GDM1 (cell line): ENCODE measurements around the gene SLPI.

Experiments used
- DNase-seq: peaks from one replicate; lab custom pipeline; 2025; lab: John Stamatoyannopoulos, UW

The SLPI gene, protein sequence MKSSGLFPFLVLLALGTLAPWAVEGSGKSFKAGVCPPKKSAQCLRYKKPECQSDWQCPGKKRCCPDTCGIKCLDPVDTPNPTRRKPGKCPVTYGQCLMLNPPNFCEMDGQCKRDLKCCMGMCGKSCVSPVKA

DNA sequence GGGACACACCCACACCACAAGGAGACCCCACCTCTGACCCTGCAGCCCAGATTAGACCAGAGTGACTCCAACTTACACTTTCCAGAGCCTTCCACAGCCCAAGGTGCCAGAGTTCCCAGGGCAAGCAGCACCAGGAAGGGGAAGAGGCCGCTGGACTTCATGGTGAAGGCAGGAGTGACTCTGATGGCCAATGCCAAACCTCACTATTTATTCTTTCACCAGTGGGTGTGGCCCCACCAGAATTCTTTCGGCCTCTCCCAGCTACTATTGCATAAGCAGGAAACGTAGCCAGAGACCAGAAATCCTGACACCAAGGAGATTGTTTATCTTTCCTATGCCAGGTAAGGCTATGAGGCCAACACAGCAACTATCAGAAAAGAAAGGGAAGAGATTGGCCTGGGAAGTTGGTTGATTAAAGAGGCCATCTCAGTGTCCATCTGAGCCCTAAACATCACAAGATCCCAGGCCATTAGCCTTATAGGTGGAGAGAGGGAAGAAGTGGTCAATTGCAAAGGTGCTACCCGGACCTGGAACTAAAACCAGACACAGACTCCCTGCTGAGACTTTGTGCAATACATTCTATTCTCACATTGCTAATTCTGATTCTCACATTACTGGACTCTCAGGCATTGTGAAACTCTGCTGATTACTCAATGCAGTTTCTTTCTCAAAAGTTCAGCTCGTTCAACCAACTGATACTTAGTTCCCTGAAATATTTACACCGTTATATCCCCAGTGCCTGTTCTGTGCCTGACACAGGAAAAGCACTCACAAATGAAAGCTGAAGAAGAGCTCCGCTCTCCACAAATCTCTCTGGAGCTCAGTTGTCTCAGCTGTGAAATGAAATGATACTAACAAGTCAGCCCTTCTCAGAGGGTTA, at the start of gene SLPI:
SLPI (minus strand) TSS at position 182 of the 880 bp plus-strand sequence; CDS start at position 161, 21 bp downstream.
- DNase-seq = no peak

DNA sequence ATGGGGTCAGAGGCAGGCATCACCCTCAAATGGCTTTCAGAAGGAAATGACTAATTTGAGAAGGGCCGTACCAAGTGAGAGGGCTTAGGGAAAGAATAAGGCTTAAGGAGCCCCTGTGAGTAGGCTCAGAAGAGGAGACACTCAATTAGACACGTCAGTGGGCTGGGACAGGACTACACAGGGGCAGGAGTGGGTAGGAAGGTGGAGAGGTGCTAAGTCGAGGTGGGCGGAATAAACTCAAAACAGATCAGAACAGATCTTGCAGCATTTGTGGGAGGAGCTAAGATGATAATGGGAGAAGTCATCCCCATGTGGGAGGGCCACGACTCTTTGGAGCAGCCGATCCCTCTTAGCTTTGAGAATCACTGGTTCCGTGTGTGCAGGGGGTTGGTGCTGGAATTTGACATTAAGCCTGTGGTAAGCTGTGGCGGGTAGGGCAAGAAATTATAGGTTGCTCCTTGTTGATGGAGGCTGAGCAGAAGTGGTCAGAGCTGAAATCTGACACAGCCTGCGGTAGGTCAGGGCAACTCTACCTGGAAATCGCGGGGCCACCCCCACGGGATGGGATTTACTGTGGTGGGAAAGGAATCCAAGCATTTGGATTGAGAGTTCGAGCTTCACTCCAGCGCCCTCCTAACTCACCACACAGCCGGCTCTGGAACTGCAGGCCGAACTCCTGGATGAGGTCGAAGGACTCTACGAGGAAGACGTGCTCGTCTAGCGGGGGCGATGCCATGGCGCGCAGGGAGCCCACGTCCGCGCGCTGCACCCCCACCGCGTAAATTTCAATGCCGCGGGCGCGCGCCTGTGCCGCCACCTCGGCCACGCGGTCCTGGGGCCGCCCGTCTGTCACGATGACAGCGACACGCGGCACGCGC, 49.5 kb upstream of the SLPI start:
- DNase-seq = no peak

DNA sequence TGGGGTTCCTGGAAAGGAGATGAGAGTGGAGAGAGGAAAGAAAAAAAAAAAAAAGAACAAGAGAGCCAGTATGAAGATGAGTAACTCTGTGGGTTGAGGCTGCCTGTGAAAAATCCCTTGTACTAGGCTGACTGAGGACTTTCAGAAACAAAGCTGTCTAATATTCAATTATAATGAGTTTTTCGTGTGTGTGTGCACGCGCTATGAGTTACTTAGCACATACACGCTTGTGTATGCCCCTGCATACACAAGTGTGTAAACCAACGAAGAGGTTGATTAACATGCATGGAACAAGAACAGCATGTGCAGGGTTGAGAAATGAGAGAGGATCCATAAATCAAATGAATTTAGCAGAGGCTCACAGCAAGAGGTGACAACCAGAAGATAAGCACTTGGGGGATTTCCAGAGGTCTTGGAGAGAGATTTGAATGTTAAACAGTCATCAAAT, 47.5 kb upstream of the SLPI start:
- no peak for DNase-seq

DNA sequence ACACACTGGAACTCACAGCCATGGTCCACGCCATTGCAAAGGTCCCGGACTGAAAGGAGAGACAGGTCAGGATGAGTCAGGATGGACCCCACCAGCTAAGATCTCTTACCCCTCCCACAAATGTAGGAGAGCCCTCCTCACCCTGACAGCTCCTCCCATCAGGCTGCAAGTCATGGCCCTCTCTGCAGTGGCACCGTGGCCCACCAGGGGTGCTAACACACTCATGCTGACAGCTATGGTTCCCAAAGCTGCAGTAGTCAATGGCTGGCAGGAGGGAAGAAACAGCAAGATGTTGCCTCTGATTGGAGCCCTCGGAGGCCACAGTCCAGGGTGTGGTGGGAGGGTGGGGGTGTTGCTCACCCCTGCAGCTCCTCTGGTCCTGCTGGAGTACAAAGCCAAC, 46.6 kb upstream of the SLPI start:
- DNase-seq = no peak

DNA sequence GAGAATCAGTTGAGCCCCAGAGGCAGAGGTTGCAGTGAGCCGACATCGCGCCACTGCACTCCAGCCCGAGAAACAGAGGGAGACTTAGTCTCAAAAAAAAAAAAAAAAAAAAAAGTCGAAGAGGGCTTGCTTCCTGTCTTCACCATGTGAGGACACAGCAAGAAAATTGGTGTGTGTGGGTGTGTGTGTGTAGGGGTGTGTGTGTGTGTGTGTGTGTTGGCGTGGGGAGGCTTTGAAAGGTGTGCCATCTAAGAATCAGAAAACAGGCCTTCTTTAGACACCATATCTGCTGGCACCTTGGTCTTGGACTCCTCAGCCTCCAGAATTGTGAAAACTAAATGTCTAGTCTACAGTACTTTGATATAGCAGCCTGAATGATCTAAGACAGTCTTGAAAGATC, 45.4 kb upstream of the SLPI start:
- DNase-seq = no peak

DNA sequence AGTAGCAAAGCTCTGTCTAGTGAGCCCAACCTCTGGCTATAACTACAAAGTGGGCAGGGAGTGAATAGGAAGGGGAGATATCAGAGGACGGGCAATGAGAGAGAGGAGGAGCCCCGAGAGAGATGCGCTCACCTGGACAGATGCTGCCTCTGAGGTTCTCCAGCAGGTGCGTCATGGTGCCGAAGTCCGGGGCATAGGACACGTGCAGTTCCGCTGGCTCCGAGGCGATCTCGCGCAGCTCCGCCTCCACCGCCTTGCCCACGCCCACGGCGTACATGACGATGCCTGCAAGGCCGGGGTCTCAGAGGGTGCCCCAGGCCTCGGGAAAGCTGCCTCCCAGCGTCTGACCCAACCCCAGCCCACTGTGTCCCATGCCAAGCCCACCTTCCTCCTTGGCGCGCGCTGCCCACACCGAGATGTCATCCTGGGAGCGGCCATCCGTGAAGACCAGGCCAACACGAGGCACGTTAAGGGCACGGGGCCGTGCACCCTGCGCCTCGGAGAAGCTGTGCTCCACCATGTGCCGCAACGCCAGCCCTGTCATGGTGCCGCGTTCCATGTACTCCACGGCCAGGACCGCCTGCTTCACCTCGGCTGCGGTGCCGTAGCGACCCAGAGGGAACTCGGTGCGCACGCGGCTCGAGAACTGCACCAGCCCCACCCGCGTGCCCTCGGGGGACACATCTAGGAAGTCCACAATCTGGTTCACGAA, 43.6 kb upstream of the SLPI start:
- DNase-seq = no peak

DNA sequence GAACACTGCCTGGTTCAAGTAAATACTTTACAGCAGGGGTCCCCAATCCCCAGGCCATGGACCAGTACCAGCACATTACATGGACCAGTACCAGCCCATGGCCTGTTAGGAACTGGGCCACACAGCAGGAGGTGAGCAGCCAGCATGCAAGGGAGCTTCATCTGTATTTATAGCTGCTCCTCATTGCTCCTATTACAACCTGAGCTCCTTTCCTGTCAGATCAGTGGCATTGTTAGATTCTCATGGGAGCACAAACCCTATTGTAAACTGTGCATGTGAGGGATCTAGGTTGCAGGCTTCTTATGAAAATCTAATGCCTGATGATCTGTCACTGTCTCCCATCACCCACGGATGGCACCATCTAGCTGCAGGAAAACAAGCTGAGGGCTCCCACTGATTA, 40.3 kb upstream of the SLPI start:
- DNase-seq = no peak

DNA sequence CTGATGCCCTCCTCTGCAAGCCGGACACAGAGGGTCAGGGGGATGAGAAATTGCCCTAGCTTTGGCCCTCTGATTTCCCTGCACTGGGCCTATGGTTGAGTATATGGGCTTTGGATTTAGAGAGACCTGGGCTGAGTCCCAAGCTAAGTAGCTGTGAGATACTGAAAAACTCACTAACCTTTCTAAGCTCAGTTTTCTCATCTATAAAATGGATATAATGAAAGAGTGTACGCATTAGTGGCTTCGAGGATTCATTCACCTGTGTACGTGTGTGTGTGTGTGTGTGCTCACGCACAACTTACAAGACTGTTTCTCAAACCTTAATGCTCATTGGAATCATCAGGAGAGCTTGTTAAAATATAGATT, 39.6 kb upstream of the SLPI start:
- DNase-seq = no peak

DNA sequence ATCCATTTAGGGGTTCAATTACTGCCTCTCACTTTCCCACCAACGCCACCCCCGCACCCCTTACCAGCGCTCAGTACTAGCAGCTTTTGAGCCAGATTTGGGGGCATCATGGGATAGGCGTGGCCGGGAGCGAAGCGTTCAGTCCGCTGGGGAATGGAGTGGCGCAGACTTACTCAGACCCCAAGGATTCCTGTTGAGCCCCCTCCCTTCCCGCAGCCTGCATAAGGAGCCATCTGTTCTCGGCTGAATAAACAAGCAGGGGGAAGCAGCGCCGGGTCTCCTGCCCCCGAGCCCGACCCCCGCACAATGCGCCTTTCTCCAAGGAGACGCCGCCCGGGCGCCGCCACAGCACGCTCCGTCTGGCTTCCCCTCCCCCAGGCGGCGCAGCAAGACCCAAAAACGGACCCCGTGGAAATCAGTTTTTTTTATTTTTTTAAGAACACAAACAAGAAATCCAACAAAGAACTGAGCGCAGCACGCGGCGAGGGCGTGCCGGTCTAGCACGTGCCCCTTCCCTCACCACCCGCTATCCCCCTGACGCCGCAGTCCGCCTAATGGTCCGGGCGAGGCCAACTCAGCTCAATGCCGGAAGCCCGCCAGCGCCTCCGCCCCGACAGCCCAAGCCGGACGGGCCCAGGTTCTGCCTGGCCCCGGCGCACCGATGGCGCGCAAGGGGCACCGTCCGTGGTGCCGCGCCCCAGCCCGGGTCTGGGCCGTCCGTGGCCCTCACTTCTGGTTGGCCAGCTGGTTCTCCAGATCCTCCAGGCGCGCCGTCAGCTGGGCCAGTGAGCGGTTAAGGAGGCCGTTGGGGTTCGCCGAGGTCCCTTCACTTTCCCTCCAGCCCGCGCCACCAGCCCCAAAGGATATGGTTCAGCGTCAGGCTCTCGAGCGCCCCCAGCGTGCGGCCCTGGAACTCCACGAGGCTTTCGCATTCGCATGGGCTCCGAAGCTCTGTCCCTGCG, 39.0 kb upstream of the SLPI start:
- DNase-seq = peak; percentile 25

DNA sequence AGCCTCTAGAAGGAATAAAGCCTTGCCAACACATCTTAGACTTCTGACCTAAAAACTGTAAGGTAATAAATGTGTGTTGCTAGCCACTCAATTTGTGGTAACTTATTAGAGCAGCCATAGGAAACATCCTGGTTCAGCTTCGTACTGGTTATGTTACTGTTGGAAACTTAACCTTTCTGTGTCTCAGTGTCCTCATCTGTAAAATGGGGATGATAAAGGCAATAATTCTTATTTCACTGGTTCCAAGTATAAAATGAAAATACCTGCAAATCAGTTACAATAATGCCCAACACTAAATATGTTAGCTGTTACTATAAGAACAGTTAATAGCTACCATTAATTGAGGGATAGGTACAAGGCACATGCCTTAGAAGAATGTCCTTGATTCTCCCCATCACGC, 38.0 kb upstream of the SLPI start:
- no peak for DNase-seq

DNA sequence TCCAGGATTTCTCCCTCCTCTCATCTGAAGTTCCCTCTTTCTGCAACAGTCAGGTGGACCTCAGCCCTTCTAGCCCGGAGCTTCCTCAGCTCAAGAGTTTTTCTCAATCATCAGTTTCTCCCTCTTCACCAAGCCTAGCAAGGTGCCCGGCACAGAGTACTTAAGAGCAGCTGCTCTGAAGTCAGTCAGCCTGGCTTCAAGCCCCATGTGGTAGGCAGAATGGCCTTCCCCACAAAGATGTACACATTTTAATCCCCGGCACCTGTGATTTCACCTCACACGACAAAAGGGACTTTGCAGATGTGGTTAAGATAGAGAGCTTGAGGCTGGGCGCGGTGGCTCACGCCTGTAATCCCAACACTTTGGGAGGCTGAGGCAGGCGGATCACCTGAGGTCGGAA, 37.2 kb upstream of the SLPI start:
- DNase-seq = no peak

DNA sequence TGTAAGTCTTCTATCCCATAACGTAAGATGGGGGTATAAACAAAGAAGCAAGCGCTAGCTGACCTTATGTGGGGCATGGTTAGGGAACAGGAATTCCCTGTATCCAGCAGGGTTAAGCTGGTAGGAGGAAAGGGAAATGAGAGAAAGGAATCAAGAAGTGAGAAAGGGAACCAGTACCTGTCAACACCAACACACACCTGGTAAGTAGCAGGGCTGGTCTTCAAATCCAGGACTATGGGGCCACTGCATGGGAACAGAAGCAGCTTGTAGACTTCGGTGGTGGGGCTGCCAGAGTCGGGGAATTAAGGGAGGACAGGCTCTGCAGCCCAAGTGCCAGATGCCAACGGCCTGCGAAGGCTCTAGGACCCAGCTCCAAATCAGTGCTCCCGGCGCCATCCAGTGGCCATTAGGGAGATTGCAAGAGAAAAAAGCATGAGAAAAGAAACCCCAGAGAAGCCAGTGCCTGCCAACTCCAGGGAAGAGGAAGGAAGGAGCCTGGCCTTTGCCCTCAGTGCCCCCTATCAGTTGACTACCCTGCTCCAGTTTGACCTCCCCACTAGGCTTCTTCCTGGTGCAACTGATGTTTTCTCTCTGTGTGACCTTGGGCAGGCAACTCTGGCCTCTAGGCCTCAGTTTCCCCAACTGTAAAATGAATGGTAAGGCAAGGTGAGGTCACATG, 36.5 kb upstream of the SLPI start:
- DNase-seq = peak; percentile 62

DNA sequence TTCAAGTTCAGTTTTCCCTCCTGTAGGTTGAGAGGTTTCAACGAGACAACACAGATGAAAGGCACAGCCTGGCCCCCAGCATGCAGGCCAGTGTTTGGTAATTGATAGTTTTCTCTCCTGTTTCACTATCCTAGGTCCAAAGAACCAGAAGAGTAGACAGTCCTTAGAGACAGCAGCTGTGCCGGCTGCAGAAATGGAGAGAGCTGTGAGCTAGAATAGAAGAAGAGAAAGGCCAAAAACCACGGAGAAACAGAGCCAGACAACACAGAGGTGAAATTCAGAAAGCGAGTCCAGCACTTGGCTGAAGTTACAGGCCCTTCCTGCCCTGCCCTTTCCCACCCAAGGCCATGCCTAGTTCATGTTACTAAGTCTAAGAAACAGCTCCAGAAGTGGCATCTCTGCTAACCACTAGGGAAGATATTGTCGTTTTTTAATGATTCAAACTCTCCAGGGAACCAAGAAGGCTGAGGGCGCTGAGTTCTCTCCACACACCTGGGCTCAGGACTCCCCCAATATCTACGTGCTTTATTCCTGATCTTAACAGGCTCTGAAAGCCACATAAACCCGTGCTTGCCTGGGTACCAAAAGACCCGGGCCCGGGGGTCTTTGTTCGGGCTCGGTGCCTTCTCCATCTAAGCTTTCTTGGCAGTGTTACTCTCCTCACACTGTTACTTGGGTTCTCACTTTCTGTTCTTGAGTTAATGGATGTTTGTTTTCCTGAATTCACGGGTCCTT, 35.7 kb upstream of the SLPI start:
- no peak for DNase-seq

DNA sequence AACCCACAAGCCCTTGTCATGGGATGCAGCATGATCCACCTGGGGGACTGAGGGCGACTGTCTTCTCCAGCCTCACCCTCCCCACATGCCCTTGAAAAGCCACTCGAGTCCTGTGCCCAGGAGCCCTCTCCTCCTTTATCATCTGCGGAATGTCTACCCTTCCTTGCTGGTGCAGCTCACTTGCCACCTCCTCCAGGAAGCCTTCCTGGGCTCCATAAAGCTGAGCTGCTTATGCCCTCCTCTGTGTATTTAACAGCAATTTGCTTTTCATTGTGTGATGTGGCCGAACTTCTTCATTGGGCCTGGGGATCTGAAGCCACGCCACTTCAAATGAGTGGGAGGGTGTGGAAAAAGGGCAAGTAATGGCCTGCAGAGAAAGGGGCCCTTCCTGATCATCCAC, 34.5 kb upstream of the SLPI start:
- DNase-seq = no peak

DNA sequence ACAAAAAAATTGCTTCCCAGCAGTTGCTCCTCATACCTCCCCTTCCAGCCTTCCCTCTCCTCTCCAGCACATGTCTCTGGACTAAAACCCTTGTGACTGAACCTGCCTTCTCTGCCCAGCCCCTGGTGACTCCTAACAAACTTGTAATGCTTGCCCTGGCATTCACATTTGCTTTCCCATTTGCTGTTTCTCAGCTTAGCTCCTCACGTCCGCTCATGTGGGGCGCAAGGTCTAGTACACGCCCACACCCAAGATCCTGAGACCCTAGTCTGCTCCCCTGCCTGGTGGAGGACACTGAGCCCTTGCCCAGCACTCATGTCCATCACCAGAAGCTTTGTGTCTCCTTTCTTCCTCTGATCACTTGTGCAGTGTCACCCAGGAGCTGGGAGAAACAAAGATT, 34.0 kb upstream of the SLPI start:
- DNase-seq = no peak

DNA sequence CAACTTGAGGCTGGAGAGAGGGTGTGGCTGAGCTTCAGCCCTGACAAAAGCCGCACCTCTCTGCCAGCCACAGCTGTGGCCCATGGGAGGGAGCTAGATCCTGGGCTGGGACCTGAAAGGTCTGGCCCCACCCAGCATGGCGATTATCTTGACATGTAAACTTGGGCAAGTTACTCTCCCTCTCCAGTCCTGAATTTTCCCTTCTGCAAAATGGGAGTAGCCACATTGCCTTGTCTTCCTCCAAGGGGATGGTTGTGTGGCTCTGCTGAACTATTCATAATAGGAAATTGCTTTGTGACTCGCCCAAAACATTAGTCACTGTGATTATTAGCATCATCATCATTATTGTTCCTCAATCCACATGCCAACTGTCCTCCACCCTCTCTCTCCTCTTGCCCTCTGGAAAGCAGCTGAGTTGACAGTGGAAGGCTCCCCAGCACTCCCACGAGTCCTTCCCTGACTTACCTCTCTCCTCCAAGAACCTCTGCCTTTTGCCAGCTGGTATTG, 29.2 kb upstream of the SLPI start:
- DNase-seq = no peak

DNA sequence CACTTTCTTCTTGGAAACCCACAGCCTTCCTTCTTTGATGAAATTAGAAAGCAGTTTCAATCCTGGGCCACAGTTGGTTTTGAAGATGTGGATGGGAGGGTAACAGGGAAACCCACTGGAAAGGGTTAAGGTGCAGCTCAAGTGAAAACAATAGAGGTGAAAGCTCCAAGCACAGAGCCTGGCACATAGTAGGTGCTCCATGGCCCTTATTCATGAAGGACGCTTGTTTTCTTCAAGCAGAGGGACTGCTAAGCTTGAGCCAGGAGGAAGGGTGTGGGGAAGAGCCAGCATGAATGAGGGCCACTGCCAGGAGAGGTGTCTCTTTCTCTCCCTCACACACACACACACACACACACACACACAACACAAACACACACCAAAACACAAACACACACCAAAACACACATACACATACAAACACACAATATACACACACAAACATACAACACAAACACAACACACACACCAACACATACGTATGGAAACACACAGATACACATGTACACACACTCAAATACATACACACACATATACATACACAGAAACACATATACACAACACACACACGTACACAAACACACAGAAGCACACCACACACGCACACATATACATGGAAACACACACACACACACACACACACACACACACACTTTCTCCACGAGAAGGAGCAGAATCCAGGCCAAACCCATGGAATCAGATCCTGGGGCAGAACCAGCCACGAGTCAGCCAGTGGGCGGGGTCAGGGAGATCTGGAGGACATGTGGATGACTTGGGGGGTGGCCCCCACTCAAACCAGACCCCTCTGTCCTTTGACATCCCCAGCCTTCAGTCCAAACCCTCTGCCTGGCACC, 28.6 kb upstream of the SLPI start:
- no peak for DNase-seq

DNA sequence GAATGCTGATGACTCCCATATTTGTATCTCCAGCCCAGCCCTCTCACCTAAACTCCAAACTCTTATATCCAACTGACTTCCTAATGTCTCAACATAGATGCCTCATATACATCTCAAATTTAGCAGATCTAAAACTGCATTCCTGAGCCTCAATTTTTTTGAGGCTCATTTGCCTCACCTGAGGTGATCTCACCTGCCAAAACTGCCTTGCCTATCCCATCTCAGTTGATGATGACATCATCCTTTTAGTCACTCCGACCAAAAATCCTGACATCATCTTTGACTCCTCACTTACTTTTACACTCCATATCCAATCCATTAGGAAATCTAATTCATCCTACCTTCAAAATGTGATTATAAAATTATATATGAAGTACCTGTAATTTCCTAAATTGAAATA, 25.6 kb upstream of the SLPI start:
- no peak for DNase-seq

DNA sequence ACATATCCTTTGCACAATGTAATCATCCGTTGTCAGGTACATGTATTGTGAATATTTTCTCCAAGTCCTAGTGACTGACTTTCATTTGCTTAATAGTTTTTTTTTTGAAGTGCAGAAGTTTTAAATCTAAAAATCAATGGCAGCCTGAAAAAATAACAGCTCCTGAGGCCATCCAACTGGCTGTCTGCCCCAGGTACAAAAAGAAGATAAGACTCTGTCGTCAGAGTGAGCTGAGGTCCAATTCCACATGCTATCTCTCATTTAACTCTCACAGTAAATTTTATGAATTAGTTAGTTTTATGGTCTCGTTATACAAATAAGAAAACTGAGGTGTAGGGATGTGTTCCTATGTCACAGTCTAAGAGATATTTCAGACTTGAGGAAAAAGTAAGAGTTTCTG, 21.0 kb upstream of the SLPI start:
- no peak for DNase-seq
